Measurements from ENCODE around the gene AGTR1.

- TF ChIP-seq CTCF (optimal IDR thresholded peaks at IDR 0.05 in 1 of 3, IDR thresholded peaks at IDR 0.05 in 1 of 3, conservative IDR thresholded peaks at IDR 0.05 in 1 of 3; ENCODE audit: extremely low read depth in 1 of 3, insufficient read depth in 2 of 3, low read length in 3 of 3) = no peak
- TF ChIP-seq EZH2 (IDR thresholded peaks at IDR 0.05; ENCODE audit: low read length) = no peak
Measured at GRCh38 chr3:148741219-148741618, 43.5 kb downstream of the AGTR1 start.
